CD14-positive monocyte (primary cell): ENCODE data around the gene MST1. TPM values are rescaled to one million over a fixed set of nuclear protein-coding genes. Genes with fewer than 3 reads are reported as not detected.

ENCODE experiments used
- DNase-seq, 3 donors: peaks; one replicate each; pipeline ENCODE4 v3.0.0-alpha.2; 2011 to 2022
- H2AFZ ChIP-seq: 2 replicates; pipeline ENCODE4 v1.6.0; 2012; ENCODE audit warnings: mild to moderate bottlenecking, low read depth, low read length, inconsistent platforms; ENCODE audit not compliant: insufficient read depth, poor library complexity, severe bottlenecking
- H3K27ac ChIP-seq, 2 donors: 1 replicate in 1 of 2; 2 replicates in 1 of 2; pipeline ENCODE4 v1.5.1; 2012 to 2013; ENCODE audit warnings: low read length in 2 of 2, control low read depth in 1 of 2, inconsistent platforms in 1 of 2, low read depth in 1 of 2, mild to moderate bottlenecking in 1 of 2
- H3K27me3 ChIP-seq, 2 donors: one replicate each; pipeline versions ENCODE4 v1.6.0 to v1.6.1; 2011 to 2013; ENCODE audit warnings: low read length in 2 of 2; ENCODE audit not compliant: control insufficient read depth in 2 of 2, insufficient read depth in 2 of 2
- H3K36me3 ChIP-seq, 2 donors: replicated peaks in 1 of 2; 1 replicate in 1 of 2; 2 replicates in 1 of 2; pipeline versions ENCODE4 v1.5.1 to v1.6.1; 2012 to 2013; ENCODE audit warnings: low read length in 2 of 2, control low read depth in 1 of 2, inconsistent platforms in 1 of 2, mild to moderate bottlenecking in 1 of 2; ENCODE audit not compliant: insufficient read depth in 2 of 2, control insufficient read depth in 1 of 2
- H3K4me1 ChIP-seq, 2 donors: 1 replicate in 1 of 2; 2 replicates in 1 of 2; pipeline versions ENCODE4 v1.5.1 to v1.6.1; 2012 to 2013; ENCODE audit warnings: low read length in 2 of 2, control low read depth in 1 of 2, inconsistent platforms in 1 of 2, mild to moderate bottlenecking in 1 of 2, moderate library complexity in 1 of 2; ENCODE audit not compliant: insufficient read depth in 2 of 2, control insufficient read depth in 1 of 2
- H3K4me2 ChIP-seq: replicated peaks from 2 replicates; pipeline ENCODE3; 2012; ENCODE audit warnings: low read length, moderate library complexity, mild to moderate bottlenecking; ENCODE audit not compliant: poor library complexity, severe bottlenecking; ENCODE audit errors: extremely low read depth
- H3K4me3 ChIP-seq, 3 experiments: fragments of 200-600 bp in 1 of 3; sonication (generic) in 1 of 3; replicated peaks in 1 of 3; 1 replicate in 2 of 3; 2 replicates in 1 of 3; pipeline ENCODE4 v1.5.1; 2011 to 2013; ENCODE audit warnings: low read length in 3 of 3, mild to moderate bottlenecking in 3 of 3, control low read depth in 2 of 3, low read depth in 2 of 3, inconsistent platforms in 1 of 3, moderate library complexity in 1 of 3
- H3K79me2 ChIP-seq: 2 replicates; pipeline ENCODE4 v1.6.0; 2012; ENCODE audit warnings: mild to moderate bottlenecking, control low read depth, inconsistent platforms, low read length, moderate library complexity; ENCODE audit not compliant: insufficient read depth
- H3K9ac ChIP-seq: 2 replicates; pipeline ENCODE4 v1.6.0; 2017; ENCODE audit warnings: low read length, mild to moderate bottlenecking; ENCODE audit not compliant: insufficient read depth, poor library complexity, severe bottlenecking
- H3K9me3 ChIP-seq, 2 donors: replicated peaks in 1 of 2; 1 replicate in 1 of 2; 2 replicates in 1 of 2; pipeline versions ENCODE4 v1.5.1 to v1.6.1; 2012 to 2013; ENCODE audit warnings: low read length in 2 of 2, control low read depth in 1 of 2; ENCODE audit not compliant: control insufficient read depth in 1 of 2, insufficient read depth in 1 of 2
- H4K20me1 ChIP-seq: 2 replicates; pipeline ENCODE4 v1.6.0; 2012; ENCODE audit warnings: mild to moderate bottlenecking, low read length, control low read depth, moderate library complexity; ENCODE audit not compliant: insufficient read depth
- H3K27ac Mint-ChIP-seq, 7 donors: one replicate each; pipeline ENCODE4 v1.8.0; 2020; ENCODE audit warnings: mild to moderate bottlenecking in 7 of 7, mixed read lengths in 7 of 7, moderate library complexity in 6 of 7, inconsistent platforms in 2 of 7
- H3K27me3 Mint-ChIP-seq, 3 donors: one replicate each; pipeline ENCODE4 v1.8.0; 2021 to 2022; ENCODE audit warnings: low read depth in 3 of 3, mild to moderate bottlenecking in 3 of 3, mixed read lengths in 3 of 3, moderate library complexity in 3 of 3, inconsistent platforms in 1 of 3
- H3K36me3 Mint-ChIP-seq, 2 donors: one replicate each; pipeline ENCODE4 v1.8.0; 2020; ENCODE audit warnings: mixed read lengths in 2 of 2, inconsistent platforms in 1 of 2, mild to moderate bottlenecking in 1 of 2
- H3K4me1 Mint-ChIP-seq: one replicate; pipeline ENCODE4 v1.8.0; 2020; ENCODE audit warnings: mild to moderate bottlenecking, mixed read lengths
- H3K4me3 Mint-ChIP-seq, 2 donors: one replicate each; pipeline ENCODE4 v1.8.0; 2020; ENCODE audit warnings: mild to moderate bottlenecking in 2 of 2, mixed read lengths in 2 of 2, moderate library complexity in 1 of 2
- H3K9me3 Mint-ChIP-seq, 7 donors: one replicate each; pipeline ENCODE4 v1.8.0; 2020 to 2022; ENCODE audit warnings: mixed read lengths in 7 of 7, mild to moderate bottlenecking in 6 of 7, moderate library complexity in 6 of 7, inconsistent platforms in 2 of 7
- WGBS: methylation state at CpG from one replicate; pipeline ENCODE4 v1.1.5; 2013; ENCODE audit warnings: missing lambda C conversion rate; ENCODE audit not compliant: insufficient coverage; 5-methylcytosine and 5-hydroxymethylcytosine counted together
- intact Hi-C, 2 donors: fragments of 100-400 bp; cut with micrococcal nuclease; formaldehyde crosslinking; loops; one replicate each; pipeline versions ENCODE4 v1.15.0 to v1.15.1; 2023
- polyA plus RNA-seq, 3 donors: library from polyadenylated mRNA; depleted of rRNA in 1 of 3; unstranded in 2 of 3; stranded (reverse) in 1 of 3; fragments of 300-500 nt in 2 of 3; fragments of >200 nt in 1 of 3; fragmentation: Illumina TruSeq in 2 of 3; gene quantifications; 1 replicate in 2 of 3; 2 replicates in 1 of 3; pipeline ENCODE4 v1.2.3, GENCODE V29; 2012 to 2021
- TF ChIP-seq, protein P1 (sequence below): fragments of 200-600 bp; IDR thresholded peaks from one replicate; pipeline ENCODE4 v1.8.0; 2022; ENCODE audit warnings: antibody characterized with exemption, mild to moderate bottlenecking

The MST1 gene
- polyA plus RNA-seq, 3 donors = 0.28 to 17.8 TPM; not detected in 1

DNA sequence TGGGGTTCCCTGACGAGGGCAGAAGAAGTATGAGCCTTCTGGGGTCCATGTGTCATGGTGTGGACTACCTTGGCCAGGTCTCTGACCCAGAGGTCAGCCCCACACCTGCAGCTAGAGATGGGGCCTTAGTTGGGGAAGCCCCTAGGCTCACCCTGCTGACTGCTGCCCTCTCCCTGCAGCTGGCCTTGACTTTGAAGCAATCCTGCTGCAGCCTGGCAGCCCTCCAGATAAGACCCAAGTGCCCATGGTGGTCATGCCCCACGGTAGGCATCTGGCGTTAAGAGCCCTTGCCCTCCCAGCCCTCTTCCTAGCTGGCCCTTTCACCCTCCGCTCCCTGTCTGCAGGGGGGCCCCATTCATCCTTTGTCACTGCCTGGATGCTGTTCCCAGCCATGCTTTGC lies 7.7 kb downstream of the MST1 start:
- no peak for DNase-seq
- Histone ChIP-seq H4K20me1 (peaks cover 6% of the 10 kb centered on the region), H3K27ac (no peak overlapping the region), H3K4me3 (no peak overlapping the region), H3K79me2 (no peaks in the 10 kb centered on the region), H3K9me3 (no peaks in the 10 kb centered on the region), H3K4me2 (no peak overlapping the region), H3K9ac (no peak overlapping the region), H3K4me1 (peaks cover 0 to 3% of the 10 kb centered on the region in 2 donors), H3K36me3 (peaks cover 74 to 82% of the 10 kb centered on the region in 2 donors), H3K27me3 (peaks cover 0 to 15% of the 10 kb centered on the region in 2 donors), H2AFZ (no peak overlapping the region)
- TF ChIP-seq, protein P1, sequence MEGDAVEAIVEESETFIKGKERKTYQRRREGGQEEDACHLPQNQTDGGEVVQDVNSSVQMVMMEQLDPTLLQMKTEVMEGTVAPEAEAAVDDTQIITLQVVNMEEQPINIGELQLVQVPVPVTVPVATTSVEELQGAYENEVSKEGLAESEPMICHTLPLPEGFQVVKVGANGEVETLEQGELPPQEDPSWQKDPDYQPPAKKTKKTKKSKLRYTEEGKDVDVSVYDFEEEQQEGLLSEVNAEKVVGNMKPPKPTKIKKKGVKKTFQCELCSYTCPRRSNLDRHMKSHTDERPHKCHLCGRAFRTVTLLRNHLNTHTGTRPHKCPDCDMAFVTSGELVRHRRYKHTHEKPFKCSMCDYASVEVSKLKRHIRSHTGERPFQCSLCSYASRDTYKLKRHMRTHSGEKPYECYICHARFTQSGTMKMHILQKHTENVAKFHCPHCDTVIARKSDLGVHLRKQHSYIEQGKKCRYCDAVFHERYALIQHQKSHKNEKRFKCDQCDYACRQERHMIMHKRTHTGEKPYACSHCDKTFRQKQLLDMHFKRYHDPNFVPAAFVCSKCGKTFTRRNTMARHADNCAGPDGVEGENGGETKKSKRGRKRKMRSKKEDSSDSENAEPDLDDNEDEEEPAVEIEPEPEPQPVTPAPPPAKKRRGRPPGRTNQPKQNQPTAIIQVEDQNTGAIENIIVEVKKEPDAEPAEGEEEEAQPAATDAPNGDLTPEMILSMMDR = no peak
- Mint-ChIP-seq H3K27ac (no peak overlapping the region), H3K4me3 (no peak overlapping the region), H3K9me3 (peaks cover 0 to 6% (median 0%) of the 10 kb centered on the region in 7 donors), H3K27me3 (peaks cover 12 to 18% (median 18%) of the 10 kb centered on the region in 3 donors), H3K4me1 (peaks cover 9% of the 10 kb centered on the region), H3K36me3 (peaks cover 80 to 87% of the 10 kb centered on the region in 2 donors)
- 93% methylated on average over 4 of the region's 4 CpGs for WGBS
- intact Hi-C loops = no loop called here

DNA sequence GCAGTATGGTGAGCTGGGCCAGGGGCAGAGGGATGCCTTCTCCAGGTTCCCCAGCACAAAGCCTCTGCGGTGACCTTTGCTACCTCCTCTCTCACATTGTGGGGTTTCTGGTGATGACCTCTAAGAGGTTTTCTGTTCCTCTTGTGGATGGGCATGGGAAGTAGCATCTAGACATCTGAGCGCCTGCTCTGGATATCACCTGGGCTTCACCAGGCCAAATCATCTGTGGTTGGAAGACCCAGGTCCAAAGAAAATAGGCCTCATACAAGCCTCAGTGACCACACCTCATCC lies 8.1 kb downstream of the MST1 start:
- Histone ChIP-seq H3K4me2 (no peak overlapping the region), H3K27ac (no peak overlapping the region), H4K20me1 (peaks cover 6% of the 10 kb centered on the region), H3K79me2 (no peaks in the 10 kb centered on the region), H3K36me3 (peaks cover 77 to 86% of the 10 kb centered on the region in 2 donors), H3K4me1 (no peaks in the 10 kb centered on the region), H3K4me3 (no peak overlapping the region), H3K27me3 (peaks cover 0 to 12% of the 10 kb centered on the region in 2 donors), H2AFZ (no peak overlapping the region), H3K9ac (no peak overlapping the region), H3K9me3 (no peaks in the 10 kb centered on the region)
- H3K27ac Mint-ChIP-seq = no peak overlapping the region
- peaks cover 83 to 90% of the 10 kb centered on the region in 2 donors for H3K36me3 Mint-ChIP-seq
- peaks cover 8% of the 10 kb centered on the region for H3K4me1 Mint-ChIP-seq
- H3K9me3 Mint-ChIP-seq = peaks cover 0 to 6% (median 0%) of the 10 kb centered on the region in 7 donors
- no peak for DNase-seq
- TF ChIP-seq, protein P1 = no peak
- WGBS = no CpG with 5 or more reads among the region's 2 CpGs
- H3K27me3 Mint-ChIP-seq = peaks cover 9 to 15% (median 14%) of the 10 kb centered on the region in 3 donors
- intact Hi-C loops = no loop called here
- no peak overlapping the region for H3K4me3 Mint-ChIP-seq
